ENCODE measurements around the gene HLA-DMB. TPM values are rescaled to one million over a fixed set of nuclear protein-coding genes. Genes with fewer than 3 reads are reported as not detected.

HLA-DMB gene
- polyA plus RNA-seq, 1 of the 3 experiments (the other 2 are of a cell fraction), result not detected

- TF ChIP-seq CTCF (IDR thresholded peaks at IDR 0.05) (peak; percentile 29; the same call in 1 of the 2 replicates), TEAD4 (IDR thresholded peaks at IDR 0.05; ENCODE audit: borderline replicate concordance, insufficient read depth) (peak; percentile 11), USF1 (IDR thresholded peaks at IDR 0.05; ENCODE audit: borderline replicate concordance, low read depth) (peak; percentile 22; the same call in 1 of the 2 replicates), FOSL2 (IDR thresholded peaks at IDR 0.05; ENCODE audit: borderline replicate concordance, low read depth) (peak; percentile 81), MEF2A (IDR thresholded peaks at IDR 0.05; ENCODE audit: borderline replicate concordance, low read depth) (no peak), GATA2 (CRISPR knock-in tag; IDR thresholded peaks at IDR 0.05) (no peak), TCF12 (IDR thresholded peaks at IDR 0.05) (peak; percentile 35; the same call in 1 of the 2 replicates), TAF1 (IDR thresholded peaks at IDR 0.05; ENCODE audit: borderline replicate concordance, low read depth, low read length) (peak; percentile 92), CHD2 (IDR thresholded peaks at IDR 0.05; ENCODE audit: low read length, partially characterized antibody) (peak; percentile 35), POLR2AphosphoS5 (IDR thresholded peaks at IDR 0.05; ENCODE audit: low read depth, low read length) (peak; percentile 31), ELF1 (IDR thresholded peaks at IDR 0.05) (no peak), JUND (IDR thresholded peaks at IDR 0.05) (peak; percentile 83)
These were observed 29.0 kb upstream of the HLA-DMB start (continued) for GRCh38 chr6:32969685-32970412.

GRCh38 chr6:32968867-32969684 lies 28.2 kb upstream of the HLA-DMB start:
- Histone ChIP-seq H3K9me2 (no peaks in the 10 kb centered on the region), H2AFZ (ENCODE audit: low read depth) (no peak overlapping the region), H3K4me1 (ENCODE audit: control insufficient read depth in 1 of 2, insufficient read depth in 2 of 2, low read depth in 1 of 2, low read length in 1 of 2) (peaks cover 6% of the 10 kb centered on the region in 2 experiments; a peak in 2 of 4 replicates), H4K20me1 (ENCODE audit: insufficient read depth) (peaks cover 20% of the 10 kb centered on the region), H3K9me3 (no peaks in the 10 kb centered on the region), H3K27me3 (ENCODE audit: insufficient read depth) (no peaks in the 10 kb centered on the region), H3K4me2 (peak overlapping the region; percentile 97), H3K79me2 (ENCODE audit: insufficient read depth) (peaks cover 62% of the 10 kb centered on the region), H3F3A (replicated peaks; ENCODE audit: insufficient read depth) (peaks cover 40% of the 10 kb centered on the region), H3K4me3 (ENCODE audit: low read depth in 2 of 2, low read length in 1 of 2) (peak overlapping the region; percentile 80 to 83), H3K36me3 (replicated peaks in 1 of 2; ENCODE audit: control insufficient read depth in 1 of 2, insufficient read depth in 2 of 2, low read length in 1 of 2) (peaks cover 15 to 23% of the 10 kb centered on the region in 2 experiments), H3K27ac (ENCODE audit: low read depth in 2 of 2, low read length in 1 of 2) (peak overlapping the region; percentile 97 to 99), H3K9ac (peak overlapping the region; percentile 94)
- peak; percentile 70 for DNase-seq
- ChIA-PET CTCF (interaction anchor here (0.9 to 12.0 kb wide), 7 partner anchors 15 to 193 kb away, joined by 3 to 203 read pairs (median 19); partner anchors contain the start of genes HLA-DMA and TAP2), POLR2A (interaction anchor here (0.6 to 4.7 kb wide), 6 partner anchors 13 to 773 kb away, joined by 3 to 42 read pairs (median 3); no protein-coding TSS in a partner anchor)
- WGBS (ENCODE audit: low lambda C conversion rate), result 1% methylated on average over 25 of the region's 40 CpGs
- peak; percentile 24; the same call in 1 of the 2 replicates for TF ChIP-seq CTCF (IDR thresholded peaks at IDR 0.05)
- no peak for TF ChIP-seq TCF12 (IDR thresholded peaks at IDR 0.05)
- peak; percentile 39 for TF ChIP-seq MXI1 (IDR thresholded peaks at IDR 0.05; ENCODE audit: low read depth, low read length)
- TF ChIP-seq YY1 (IDR thresholded peaks at IDR 0.05; ENCODE audit: low read depth), result no peak
- no peak for TF ChIP-seq IRF3 (IDR thresholded peaks at IDR 0.05; ENCODE audit: low read depth, low read length)
- TF ChIP-seq PBX3 (IDR thresholded peaks at IDR 0.05), result peak; percentile 70
- TF ChIP-seq SIN3A (IDR thresholded peaks at IDR 0.05; ENCODE audit: borderline replicate concordance, low read depth, low read length), result 0 out of 2 replicates have a peak, but pooled peaks have one; percentile 43
- no peak for TF ChIP-seq CHD2 (IDR thresholded peaks at IDR 0.05; ENCODE audit: low read length, partially characterized antibody)
- no peak; the same call in 1 of the 2 replicates for TF ChIP-seq TAF1 (IDR thresholded peaks at IDR 0.05; ENCODE audit: borderline replicate concordance, low read depth, low read length)
- TF ChIP-seq RFX5 (IDR thresholded peaks at IDR 0.05; ENCODE audit: low read length), result no peak
- no peak for TF ChIP-seq FOSL2 (IDR thresholded peaks at IDR 0.05; ENCODE audit: borderline replicate concordance, low read depth)
- TF ChIP-seq MEF2A (IDR thresholded peaks at IDR 0.05; ENCODE audit: borderline replicate concordance, low read depth), result no peak
- TF ChIP-seq USF2 (IDR thresholded peaks at IDR 0.05; ENCODE audit: borderline replicate concordance, low read depth, low read length), result no peak

Data from SK-N-SH (cell line).